ENCODE data around the gene CCDC178. TPM values are rescaled to one million over a fixed set of nuclear protein-coding genes. Genes with fewer than 3 reads are reported as not detected.
A peak's percentile ranks its signal among the peaks of the same experiment; 100 is the strongest.
"Not testable (repeated sequence)": the region's sequence is repeated elsewhere in the genome, so short reads cannot be mapped to it uniquely, and the experiment has no call there.

The CCDC178 gene
- total RNA-seq, 4 donors from 2014 or later: 0.73 to 1.1 TPM; not detected in 2

- TF ChIP-seq CTCF (IDR thresholded peaks at IDR 0.05): peak in 2 of 6 experiments; percentile 14 to 27
- TF ChIP-seq POLR2A (IDR thresholded peaks at IDR 0.05): no peak
- intact Hi-C loops (cut with DNase I): no loop called here
- Histone ChIP-seq H3K4me1 (no peaks in the 10 kb centered on the region), H3K4me3 (no peak overlapping the region), H3K27ac (no peak overlapping the region), H3K27me3 (no peaks in the 10 kb centered on the region), H3K36me3 (no peaks in the 10 kb centered on the region), H3K9me3 (no peaks in the 10 kb centered on the region)
- DNase-seq: no peak
Measured at GRCh38 chr18:33404244-33404873, 36.2 kb downstream of the CCDC178 start.

- H3K4me3 ChIP-seq; intact Hi-C loops (cut with DNase I); H3K9me3 ChIP-seq; H3K27ac ChIP-seq; H3K36me3 ChIP-seq; H3K27me3 ChIP-seq; DNase-seq; H3K4me1 ChIP-seq: not testable (repeated sequence)
- 86 to 92% methylated on average over 7 to 8 of the region's 8 CpGs for WGBS, 2 donors
Measured at GRCh38 chr18:33398939-33399338, 41.6 kb downstream of the CCDC178 start.

- Histone ChIP-seq H3K4me1 (no peaks in the 10 kb centered on the region), H3K27ac (no peak overlapping the region), H3K27me3 (no peaks in the 10 kb centered on the region), H3K4me3 (no peak overlapping the region), H3K36me3 (no peaks in the 10 kb centered on the region), H3K9me3 (no peaks in the 10 kb centered on the region)
- 52 to 60% methylated on average over 4 of the region's 4 CpGs for WGBS, 2 donors
- TF ChIP-seq POLR2A (IDR thresholded peaks at IDR 0.05) (no peak), CTCF (IDR thresholded peaks at IDR 0.05) (no peak)
- intact Hi-C loops (cut with DNase I): no loop called here
- DNase-seq: no peak
Measured at GRCh38 chr18:33375829-33376228, 64.7 kb downstream of the CCDC178 start.

GRCh38 chr18:33372442-33372841 is 68.1 kb downstream of the CCDC178 start:
- no peak for DNase-seq
- Histone ChIP-seq H3K4me1 (no peaks in the 10 kb centered on the region), H3K27me3 (no peaks in the 10 kb centered on the region), H3K4me3 (no peak overlapping the region), H3K27ac (no peak overlapping the region), H3K36me3 (no peaks in the 10 kb centered on the region), H3K9me3 (no peaks in the 10 kb centered on the region)
- intact Hi-C loops (cut with DNase I): no loop called here
- WGBS, 2 donors: 34 to 41% methylated on average over 3 of the region's 3 CpGs
- TF ChIP-seq CTCF (IDR thresholded peaks at IDR 0.05) (no peak), POLR2A (IDR thresholded peaks at IDR 0.05) (no peak)

- H3K27ac ChIP-seq: no peak overlapping the region
- no peaks in the 10 kb centered on the region for H3K27me3 ChIP-seq
- no peaks in the 10 kb centered on the region for H3K4me1 ChIP-seq
- no peak for DNase-seq
- intact Hi-C loops (cut with DNase I): no loop called here
- no peak overlapping the region for H3K4me3 ChIP-seq
- 35 to 37% methylated on average over 8 of the region's 8 CpGs for WGBS, 2 donors
- TF ChIP-seq POLR2A (IDR thresholded peaks at IDR 0.05): no peak
- TF ChIP-seq CTCF (IDR thresholded peaks at IDR 0.05): no peak
- no peaks in the 10 kb centered on the region for H3K9me3 ChIP-seq
- no peaks in the 10 kb centered on the region for H3K36me3 ChIP-seq
Measured at GRCh38 chr18:33369711-33370449, 70.6 kb downstream of the CCDC178 start.

All from esophagus squamous epithelium (tissue), 5 donors.